Loucy (cell line): ENCODE data around the gene IGFALS.

Experiments
- CTCF ChIP-seq: fragments of 200-600 bp; sonication (generic); conservative IDR thresholded peaks from 2 replicates; pipeline ENCODE4 v1.5.1; 2014; ENCODE audit warnings: mild to moderate bottlenecking, antibody characterized with exemption, low read length
- EZH2phosphoT487 ChIP-seq: fragments of 200-600 bp; IDR thresholded peaks from 2 replicates; pipeline ENCODE4 v1.6.1; 2018; ENCODE audit warnings: antibody characterized with exemption, mild to moderate bottlenecking, moderate library complexity, borderline replicate concordance

GRCh38 chr16:1831186-1832075 is 37.9 kb upstream of the IGFALS start:
- TF ChIP-seq CTCF = no peak
- TF ChIP-seq EZH2phosphoT487 = no peak
